GM12874 (cell line): ENCODE results near the gene CCS.

ENCODE experiments used
- CTCF ChIP-seq: IDR thresholded peaks from 2 replicates; pipeline ENCODE4 v1.5.1; 2011; ENCODE audit warnings: low read depth, mild to moderate bottlenecking, control low read depth, low read length, moderate library complexity; ENCODE audit not compliant: insufficient read depth

The CCS gene

GRCh38 chr11:66617155-66617834 lies 24.3 kb downstream of the CCS start:
- no peak for TF ChIP-seq CTCF

DNA sequence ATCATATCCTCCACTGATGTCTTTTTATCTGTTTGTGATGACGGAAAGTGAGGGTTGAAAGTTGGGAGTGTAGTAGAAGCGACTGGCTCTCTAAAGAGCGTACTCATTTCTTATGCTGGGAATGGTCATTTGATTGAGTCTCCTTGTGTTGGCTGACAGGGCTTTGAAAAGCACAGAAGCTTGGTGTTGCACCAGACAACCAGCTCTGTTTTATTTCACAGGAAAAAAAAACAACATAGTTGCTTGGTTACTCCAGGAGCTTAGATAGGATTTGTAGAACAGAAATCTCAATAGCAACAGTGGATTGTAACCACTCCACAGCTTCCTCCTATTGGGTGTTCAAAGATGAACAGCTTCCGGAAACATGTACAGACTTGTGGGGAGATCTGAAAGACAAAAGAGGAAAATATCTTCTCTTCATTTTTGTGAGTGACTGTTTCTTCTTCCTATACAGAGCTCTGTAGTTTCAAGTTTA lies 26.1 kb downstream of the CCS start:
- TF ChIP-seq CTCF: no peak

- TF ChIP-seq CTCF: no peak
Measured at GRCh38 chr11:66624450-66624849, 31.5 kb downstream of the CCS start.

DNA sequence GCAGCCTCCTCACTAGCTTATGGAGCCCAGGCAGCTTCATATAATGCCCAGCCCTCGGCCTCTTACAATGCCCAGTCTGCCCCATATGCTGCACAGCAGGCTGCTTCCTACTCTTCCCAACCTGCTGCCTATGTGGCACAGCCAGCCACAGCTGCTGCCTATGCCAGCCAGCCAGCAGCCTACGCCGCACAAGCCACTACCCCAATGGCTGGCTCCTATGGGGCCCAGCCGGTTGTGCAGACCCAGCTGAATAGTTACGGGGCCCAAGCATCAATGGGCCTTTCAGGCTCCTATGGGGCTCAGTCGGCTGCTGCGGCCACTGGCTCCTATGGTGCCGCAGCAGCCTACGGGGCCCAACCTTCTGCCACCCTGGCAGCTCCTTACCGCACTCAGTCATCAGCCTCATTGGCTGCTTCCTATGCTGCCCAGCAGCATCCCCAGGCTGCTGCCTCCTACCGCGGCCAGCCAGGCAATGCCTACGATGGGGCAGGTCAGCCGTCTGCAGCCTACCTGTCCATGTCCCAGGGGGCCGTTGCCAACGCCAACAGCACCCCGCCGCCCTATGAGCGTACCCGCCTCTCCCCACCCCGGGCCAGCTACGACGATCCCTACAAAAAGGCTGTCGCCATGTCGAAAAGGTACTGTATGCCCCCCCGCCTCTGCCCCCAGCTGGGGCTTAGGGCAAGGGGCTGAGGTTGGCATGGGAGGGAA lies 32.2 kb downstream of the CCS start:
- TF ChIP-seq CTCF: no peak

DNA sequence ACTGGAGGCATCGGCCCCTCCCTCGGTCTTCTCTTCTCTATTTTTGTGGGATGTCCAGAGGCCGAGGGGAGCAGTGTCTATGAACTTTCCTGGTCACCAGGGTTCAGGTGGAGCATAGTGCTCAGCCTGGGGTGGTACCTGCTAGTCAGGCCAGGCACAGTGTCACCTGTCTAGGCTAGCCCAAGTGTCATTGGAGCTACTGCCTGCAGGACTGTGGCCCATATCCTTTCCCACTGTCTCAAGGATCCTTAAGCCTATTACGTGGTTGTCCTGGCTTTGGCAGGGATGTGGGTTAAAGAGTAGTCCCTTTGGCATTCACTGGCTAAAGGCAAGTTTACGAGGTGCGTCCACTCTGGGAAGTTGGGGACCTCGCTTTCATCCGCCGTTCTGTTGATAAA lies 32.8 kb downstream of the CCS start:
- TF ChIP-seq CTCF: no peak

GRCh38 chr11:66626382-66626781 lies 33.4 kb downstream of the CCS start:
- TF ChIP-seq CTCF: no peak

DNA sequence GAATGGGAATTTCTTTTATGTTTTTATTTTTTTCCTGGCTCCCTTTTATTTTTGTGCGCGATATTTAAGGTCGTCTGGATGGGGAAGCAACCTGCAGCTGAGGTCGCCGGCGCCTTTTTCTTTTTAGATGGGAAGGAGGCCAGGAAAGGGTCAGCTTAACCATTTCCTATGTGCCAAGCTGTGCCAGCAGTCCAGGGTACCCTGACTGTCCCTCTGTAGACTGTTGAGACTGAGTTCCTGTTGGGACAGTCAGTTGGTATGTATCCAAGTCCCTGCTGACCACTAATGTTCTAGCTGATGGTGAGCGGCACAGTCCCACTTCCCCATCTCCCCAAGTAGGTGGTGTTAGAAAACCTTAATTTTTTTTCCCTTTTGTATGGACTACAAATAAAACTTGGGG lies 33.9 kb downstream of the CCS start:
- no peak for TF ChIP-seq CTCF
